GM19328 (cell line): ENCODE data around the gene ELMOD1.

Experiments used
- ATAC-seq: cut with Tn5 transposase; IDR thresholded peaks from one replicate; pipeline ENCODE4 v1.9.1; 2021; ENCODE audit warnings: mild to moderate bottlenecking, moderate library complexity; ENCODE audit not compliant: unreplicated experiment

Gene ELMOD1

GRCh38 chr11:107713009-107713408, 122.1 kb downstream of the ELMOD1 start:
- no peak for ATAC-seq
